ENCODE measurements around the gene IL2RA. TPM values are rescaled to one million over a fixed set of nuclear protein-coding genes. Genes with fewer than 3 reads are reported as not detected.

Gene IL2RA
- total RNA-seq, 3 donors from 2014 or later (not counting 1 experiment from before 2014, with no cell fraction given): 3.4 to 11.2 (median 3.7) TPM

- Mint-ChIP-seq H3K27ac (no peak overlapping the region), H3K4me1 (no peaks in the 10 kb centered on the region), H3K9me3 (no peaks in the 10 kb centered on the region), H3K36me3 (no peaks in the 10 kb centered on the region), H3K4me3 (no peak overlapping the region), H3K27me3 (ENCODE audit: low read depth in 2 of 2) (peaks cover 21 to 35% of the 10 kb centered on the region in 2 donors)
- H3K27me3 ChIP-seq (ENCODE audit: control insufficient read depth, insufficient read depth, low read length): no peaks in the 10 kb centered on the region
- H3K4me1 ChIP-seq (ENCODE audit: control insufficient read depth, insufficient read depth, low read length): no peaks in the 10 kb centered on the region
- no peak overlapping the region for H3K4me3 ChIP-seq (ENCODE audit: low read length)
- no peak for TF ChIP-seq CTCF (IDR thresholded peaks at IDR 0.05)
- no peaks in the 10 kb centered on the region for H3K36me3 ChIP-seq (ENCODE audit: control insufficient read depth, insufficient read depth, low read length)
- no peak overlapping the region for H3K27ac ChIP-seq (ENCODE audit: low read length)
- 68% methylated on average over 3 of the region's 4 CpGs for WGBS (ENCODE audit: insufficient coverage)
- intact Hi-C loops (cut with micrococcal nuclease): loop anchor here (10.0 kb wide), 1 partner anchor 106 kb away; the partner anchor contains the start of gene IL15RA
- DNase-seq (no peak), ATAC-seq (no peak)
- H3K9me3 ChIP-seq (ENCODE audit: control insufficient read depth, insufficient read depth, low read length): no peaks in the 10 kb centered on the region
Measured at GRCh38 chr10:6080417-6080973, 18.3 kb upstream of the IL2RA start.

- no peaks in the 10 kb centered on the region for H3K9me3 ChIP-seq (ENCODE audit: control insufficient read depth, insufficient read depth, low read length)
- H3K4me3 ChIP-seq (ENCODE audit: low read length): no peak overlapping the region
- Mint-ChIP-seq H3K36me3 (no peaks in the 10 kb centered on the region), H3K9me3 (no peaks in the 10 kb centered on the region), H3K4me3 (no peak overlapping the region), H3K27ac (no peak overlapping the region), H3K27me3 (ENCODE audit: low read depth in 2 of 2) (peaks cover 28 to 46% of the 10 kb centered on the region in 2 donors), H3K4me1 (peaks cover 0 to 5% of the 10 kb centered on the region in 2 donors)
- intact Hi-C loops (cut with micrococcal nuclease): no loop called here
- H3K27ac ChIP-seq (ENCODE audit: low read length): no peak overlapping the region
- H3K27me3 ChIP-seq (ENCODE audit: control insufficient read depth, insufficient read depth, low read length): no peaks in the 10 kb centered on the region
- DNase-seq: no peak
- ATAC-seq: no peak
- 83% methylated on average over 4 of the region's 4 CpGs for WGBS (ENCODE audit: insufficient coverage)
- H3K4me1 ChIP-seq (ENCODE audit: control insufficient read depth, insufficient read depth, low read length): no peaks in the 10 kb centered on the region
- H3K36me3 ChIP-seq (ENCODE audit: control insufficient read depth, insufficient read depth, low read length): no peaks in the 10 kb centered on the region
- TF ChIP-seq CTCF (IDR thresholded peaks at IDR 0.05): no peak
Measured at GRCh38 chr10:6079044-6079443, 16.9 kb upstream of the IL2RA start.

GRCh38 chr10:6077071-6077675, 15.0 kb upstream of the IL2RA start:
- Histone ChIP-seq H3K4me1 (ENCODE audit: control insufficient read depth, insufficient read depth, low read length) (peaks cover 1% of the 10 kb centered on the region), H3K9me3 (ENCODE audit: control insufficient read depth, insufficient read depth, low read length) (no peaks in the 10 kb centered on the region), H3K27ac (ENCODE audit: low read length) (no peak overlapping the region), H3K36me3 (ENCODE audit: control insufficient read depth, insufficient read depth, low read length) (no peaks in the 10 kb centered on the region), H3K4me3 (ENCODE audit: low read length) (no peak overlapping the region), H3K27me3 (ENCODE audit: control insufficient read depth, insufficient read depth, low read length) (no peaks in the 10 kb centered on the region)
- Mint-ChIP-seq H3K27me3 (ENCODE audit: low read depth in 2 of 2) (peaks cover 19 to 32% of the 10 kb centered on the region in 2 donors), H3K4me3 (no peak overlapping the region), H3K36me3 (no peaks in the 10 kb centered on the region), H3K9me3 (no peaks in the 10 kb centered on the region), H3K4me1 (peaks cover 0 to 5% of the 10 kb centered on the region in 2 donors), H3K27ac (no peak overlapping the region)
- no peak for TF ChIP-seq CTCF (IDR thresholded peaks at IDR 0.05)
- ATAC-seq: no peak
- DNase-seq: no peak
- intact Hi-C loops (cut with micrococcal nuclease): no loop called here
- WGBS (ENCODE audit: insufficient coverage): 78% methylated on average over 9 of the region's 12 CpGs

Measured in natural killer cell (primary cell).